Hematopoietic multipotent progenitor cell treated with erythropoietin and hydrocortisone succinate and interleukin-3 and kit ligand, for 17 days (in vitro differentiated cells): ENCODE results near the gene PILRA.

Experiments
- DNase-seq: peaks from one replicate; pipeline ENCODE4 v3.0.0-alpha.2; 2015; ENCODE audit warnings: low spot score

The PILRA gene

GRCh38 chr7:100411101-100411500 is 37.8 kb downstream of the PILRA start:
- DNase-seq, result no peak

GRCh38 chr7:100413346-100413745 is 40.1 kb downstream of the PILRA start:
- no peak for DNase-seq

GRCh38 chr7:100413889-100414288 is 40.6 kb downstream of the PILRA start:
- DNase-seq, result no peak

GRCh38 chr7:100415448-100415847 is 42.2 kb downstream of the PILRA start:
- no peak for DNase-seq

GRCh38 chr7:100418930-100419659 is 45.8 kb downstream of the PILRA start:
- DNase-seq, result no peak

GRCh38 chr7:100419660-100420226 is 46.5 kb downstream of the PILRA start:
- DNase-seq, result no peak

GRCh38 chr7:100423315-100423714 is 50.0 kb downstream of the PILRA start:
- no peak for DNase-seq

- no peak for DNase-seq
These were observed 52.1 kb downstream of the PILRA start for GRCh38 chr7:100425347-100425746.

- DNase-seq, result no peak
These were observed 53.2 kb downstream of the PILRA start for GRCh38 chr7:100426516-100426915.

- no peak for DNase-seq
These were observed 54.5 kb downstream of the PILRA start for GRCh38 chr7:100427762-100428198.

- peak; percentile 99 for DNase-seq
These were observed 55.1 kb downstream of the PILRA start, which contains the start of gene ZCWPW1 for GRCh38 chr7:100428199-100428966. TSS of gene ZCWPW1 (minus strand) at chr7:100428703. CDS start at chr7:100420649, 8,054 bp downstream.

- peak; percentile 100 for DNase-seq
These were observed 55.8 kb downstream of the PILRA start for GRCh38 chr7:100428967-100429636.

- peak; percentile 95 for DNase-seq
These were observed 56.6 kb downstream of the PILRA start, which contains the start of gene MEPCE for GRCh38 chr7:100429637-100430492. TSS of gene MEPCE (plus strand) at chr7:100429831. CDS start at chr7:100430019, 188 bp downstream.

GRCh38 chr7:100430493-100431285 is 57.4 kb downstream of the PILRA start:
- peak; percentile 64 for DNase-seq

GRCh38 chr7:100431286-100431735 is 58.0 kb downstream of the PILRA start:
- DNase-seq, result no peak

- DNase-seq, result peak; percentile 30
These were observed 58.8 kb downstream of the PILRA start for GRCh38 chr7:100432053-100432452.

- DNase-seq, result no peak
These were observed 59.5 kb downstream of the PILRA start for GRCh38 chr7:100432621-100433275.

GRCh38 chr7:100433276-100433591 is 59.9 kb downstream of the PILRA start:
- no peak for DNase-seq

- peak; percentile 13 for DNase-seq
These were observed 60.5 kb downstream of the PILRA start for GRCh38 chr7:100433592-100434296.
